ENCODE results near the gene BCL11A.
A peak's percentile ranks its signal among the peaks of the same experiment; 100 is the strongest.
"Not testable (repeated sequence)": the region's sequence is repeated elsewhere in the genome, so short reads cannot be mapped to it uniquely, and the experiment has no call there.

Gene BCL11A

GRCh38 chr2:60422826-60423483 lies 130.5 kb downstream of the BCL11A start:
- peak; percentile 81 for DNase-seq

- not testable (repeated sequence) for DNase-seq
Measured at GRCh38 chr2:60417210-60417609, 136.2 kb downstream of the BCL11A start.

- DNase-seq: no peak
Measured at GRCh38 chr2:60416221-60417008, 137.0 kb downstream of the BCL11A start.

GRCh38 chr2:60415814-60416213 lies 137.6 kb downstream of the BCL11A start:
- DNase-seq: no peak

- no peak for DNase-seq
Measured at GRCh38 chr2:60414495-60415138, 138.8 kb downstream of the BCL11A start.

- DNase-seq: no peak
Measured at GRCh38 chr2:60413814-60414168, 139.7 kb downstream of the BCL11A start.

GRCh38 chr2:60413069-60413813 lies 140.2 kb downstream of the BCL11A start:
- DNase-seq: no peak

GRCh38 chr2:60412620-60413019 lies 140.8 kb downstream of the BCL11A start:
- DNase-seq: no peak

- no peak for DNase-seq
Measured at GRCh38 chr2:60412027-60412426, 141.4 kb downstream of the BCL11A start.

- no peak for DNase-seq
Measured at GRCh38 chr2:60411295-60411694, 142.2 kb downstream of the BCL11A start.

GRCh38 chr2:60410456-60411146 lies 142.9 kb downstream of the BCL11A start:
- DNase-seq: no peak

GRCh38 chr2:60409531-60409871 lies 144.0 kb downstream of the BCL11A start:
- no peak for DNase-seq

- no peak for DNase-seq
Measured at GRCh38 chr2:60408811-60409530, 144.5 kb downstream of the BCL11A start.

- DNase-seq: no peak
Measured at GRCh38 chr2:60408207-60408606, 145.2 kb downstream of the BCL11A start.

- DNase-seq: no peak
Measured at GRCh38 chr2:60407398-60407797, 146.1 kb downstream of the BCL11A start.

- DNase-seq: no peak
Measured at GRCh38 chr2:60406192-60406591, 147.3 kb downstream of the BCL11A start.

- no peak for DNase-seq
Measured at GRCh38 chr2:60405271-60405919, 148.1 kb downstream of the BCL11A start.

Data from NCI-H526 treated with DMSO at 0.1 percent for 48 hours (cell line).